ENCODE results near the gene WNK3.
"Not testable (repeated sequence)": the region's sequence is repeated elsewhere in the genome, so short reads cannot be mapped to it uniquely, and the experiment has no call there.

The WNK3 gene

DNA sequence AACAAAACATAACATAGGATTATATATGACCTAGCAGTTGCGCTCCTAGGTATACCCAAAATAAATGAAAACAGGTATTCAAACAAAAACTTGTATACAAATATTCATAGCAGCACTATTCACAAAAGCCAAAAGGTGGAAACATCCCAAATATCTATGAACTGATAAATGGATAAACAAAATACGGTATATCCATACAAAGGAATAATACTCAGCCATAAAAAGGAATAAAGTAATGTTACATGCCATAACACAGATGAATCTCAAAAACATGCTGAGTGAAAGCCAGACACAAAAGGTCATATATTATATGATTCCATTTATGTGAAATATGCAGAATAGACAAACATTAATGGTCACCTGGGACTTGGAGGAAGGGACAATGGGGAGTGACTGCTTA lies 5.2 kb downstream of the WNK3 start:
- Histone ChIP-seq H3K9ac (ENCODE audit: low read length) (no peak overlapping the region), H4K20me1 (ENCODE audit: insufficient read depth, low read length) (no peaks in the 10 kb centered on the region), H3K9me2 (ENCODE audit: low read depth, low read length) (no peaks in the 10 kb centered on the region), H3K9me3 (ENCODE audit: low read length) (no peaks in the 10 kb centered on the region), H3K4me2 (ENCODE audit: low read length) (no peak overlapping the region), H3K36me3 (ENCODE audit: insufficient read depth, low read length) (no peaks in the 10 kb centered on the region), H3F3A (ENCODE audit: insufficient read depth, low read length) (no peaks in the 10 kb centered on the region), H3K27ac (ENCODE audit: low read depth, low read length, poor library complexity, severe bottlenecking) (no peak overlapping the region), H2AFZ (ENCODE audit: low read length) (no peak overlapping the region), H3K4me3 (ENCODE audit: low read depth, low read length, poor library complexity, severe bottlenecking) (no peak overlapping the region), H3K4me1 (ENCODE audit: insufficient read depth, low read length, severe bottlenecking) (no peaks in the 10 kb centered on the region), H3K79me2 (ENCODE audit: insufficient read depth, low read length) (no peaks in the 10 kb centered on the region), H3K27me3 (ENCODE audit: insufficient read depth, low read length) (no peaks in the 10 kb centered on the region)
- no peak for TF ChIP-seq EZH2 (IDR thresholded peaks at IDR 0.05; ENCODE audit: borderline replicate concordance, low read length)
- TF ChIP-seq, protein P1, sequence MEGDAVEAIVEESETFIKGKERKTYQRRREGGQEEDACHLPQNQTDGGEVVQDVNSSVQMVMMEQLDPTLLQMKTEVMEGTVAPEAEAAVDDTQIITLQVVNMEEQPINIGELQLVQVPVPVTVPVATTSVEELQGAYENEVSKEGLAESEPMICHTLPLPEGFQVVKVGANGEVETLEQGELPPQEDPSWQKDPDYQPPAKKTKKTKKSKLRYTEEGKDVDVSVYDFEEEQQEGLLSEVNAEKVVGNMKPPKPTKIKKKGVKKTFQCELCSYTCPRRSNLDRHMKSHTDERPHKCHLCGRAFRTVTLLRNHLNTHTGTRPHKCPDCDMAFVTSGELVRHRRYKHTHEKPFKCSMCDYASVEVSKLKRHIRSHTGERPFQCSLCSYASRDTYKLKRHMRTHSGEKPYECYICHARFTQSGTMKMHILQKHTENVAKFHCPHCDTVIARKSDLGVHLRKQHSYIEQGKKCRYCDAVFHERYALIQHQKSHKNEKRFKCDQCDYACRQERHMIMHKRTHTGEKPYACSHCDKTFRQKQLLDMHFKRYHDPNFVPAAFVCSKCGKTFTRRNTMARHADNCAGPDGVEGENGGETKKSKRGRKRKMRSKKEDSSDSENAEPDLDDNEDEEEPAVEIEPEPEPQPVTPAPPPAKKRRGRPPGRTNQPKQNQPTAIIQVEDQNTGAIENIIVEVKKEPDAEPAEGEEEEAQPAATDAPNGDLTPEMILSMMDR (IDR thresholded peaks at IDR 0.05; ENCODE audit: low read length): no peak

DNA sequence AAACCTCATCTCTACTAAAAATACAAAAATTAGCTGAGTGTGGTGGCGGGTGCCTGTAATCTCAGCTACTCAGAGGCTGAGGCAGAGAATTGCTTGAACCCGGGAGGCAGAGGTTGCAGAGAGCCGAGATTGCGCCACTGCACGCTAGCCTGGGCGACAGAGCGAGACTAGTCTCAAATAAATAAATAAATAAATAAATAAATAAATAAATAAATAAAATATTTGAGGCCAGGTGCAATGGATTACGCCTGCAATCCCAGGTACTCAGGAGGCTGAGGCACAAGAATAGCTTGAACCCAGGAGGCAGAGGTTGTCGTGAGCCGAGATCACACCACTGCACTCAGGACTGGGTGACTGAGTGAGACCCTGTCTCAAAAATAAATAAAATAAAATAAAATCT lies 20.5 kb downstream of the WNK3 start:
- not testable (repeated sequence) for H3K36me3 ChIP-seq (ENCODE audit: insufficient read depth, low read length); H3K79me2 ChIP-seq (ENCODE audit: insufficient read depth, low read length)

DNA sequence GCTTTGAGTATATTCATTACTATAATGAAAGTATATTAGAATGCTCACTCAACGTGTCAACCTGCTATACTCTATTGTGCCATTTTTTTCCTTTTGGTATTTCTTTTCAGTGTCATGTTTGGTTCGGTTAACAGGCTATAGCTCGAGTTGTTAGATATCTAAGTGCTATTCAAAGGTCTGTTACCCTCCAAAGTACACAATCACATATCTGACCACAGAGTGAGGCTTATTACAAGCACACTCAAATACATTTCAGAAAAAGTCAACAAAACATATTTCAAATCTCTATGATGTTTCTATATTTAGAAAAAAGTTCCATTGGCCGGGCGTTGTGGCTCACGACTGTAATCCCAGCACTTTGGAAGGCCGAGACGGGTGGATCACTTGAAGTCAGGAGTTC lies 32.8 kb downstream of the WNK3 start:
- Histone ChIP-seq H3K9me2 (ENCODE audit: low read depth, low read length) (no peaks in the 10 kb centered on the region), H2AFZ (ENCODE audit: low read length) (no peak overlapping the region), H3K79me2 (ENCODE audit: insufficient read depth, low read length) (no peaks in the 10 kb centered on the region), H3K4me2 (ENCODE audit: low read length) (no peak overlapping the region), H3K9ac (ENCODE audit: low read length) (no peak overlapping the region), H4K20me1 (ENCODE audit: insufficient read depth, low read length) (no peaks in the 10 kb centered on the region), H3F3A (ENCODE audit: insufficient read depth, low read length) (no peaks in the 10 kb centered on the region), H3K9me3 (ENCODE audit: low read length) (no peaks in the 10 kb centered on the region), H3K36me3 (ENCODE audit: insufficient read depth, low read length) (no peaks in the 10 kb centered on the region), H3K4me1 (ENCODE audit: insufficient read depth, low read length, severe bottlenecking) (no peaks in the 10 kb centered on the region), H3K27me3 (ENCODE audit: insufficient read depth, low read length) (no peaks in the 10 kb centered on the region), H3K27ac (ENCODE audit: low read depth, low read length, poor library complexity, severe bottlenecking) (no peak overlapping the region), H3K4me3 (ENCODE audit: low read depth, low read length, poor library complexity, severe bottlenecking) (no peak overlapping the region)
- TF ChIP-seq, protein P1 (IDR thresholded peaks at IDR 0.05; ENCODE audit: low read length): no peak
- no peak for TF ChIP-seq EZH2 (IDR thresholded peaks at IDR 0.05; ENCODE audit: borderline replicate concordance, low read length)

More for the DNA sequence above, 20.5 kb downstream of the WNK3 start:
- H3K4me1 ChIP-seq (ENCODE audit: insufficient read depth, low read length, severe bottlenecking); H3K27ac ChIP-seq (ENCODE audit: low read depth, low read length, poor library complexity, severe bottlenecking); H3F3A ChIP-seq (ENCODE audit: insufficient read depth, low read length); H4K20me1 ChIP-seq (ENCODE audit: insufficient read depth, low read length); H3K4me3 ChIP-seq (ENCODE audit: low read depth, low read length, poor library complexity, severe bottlenecking); H3K4me2 ChIP-seq (ENCODE audit: low read length); H2AFZ ChIP-seq (ENCODE audit: low read length); H3K9me3 ChIP-seq (ENCODE audit: low read length); H3K9ac ChIP-seq (ENCODE audit: low read length); H3K27me3 ChIP-seq (ENCODE audit: insufficient read depth, low read length); H3K9me2 ChIP-seq (ENCODE audit: low read depth, low read length): not testable (repeated sequence)

DNA sequence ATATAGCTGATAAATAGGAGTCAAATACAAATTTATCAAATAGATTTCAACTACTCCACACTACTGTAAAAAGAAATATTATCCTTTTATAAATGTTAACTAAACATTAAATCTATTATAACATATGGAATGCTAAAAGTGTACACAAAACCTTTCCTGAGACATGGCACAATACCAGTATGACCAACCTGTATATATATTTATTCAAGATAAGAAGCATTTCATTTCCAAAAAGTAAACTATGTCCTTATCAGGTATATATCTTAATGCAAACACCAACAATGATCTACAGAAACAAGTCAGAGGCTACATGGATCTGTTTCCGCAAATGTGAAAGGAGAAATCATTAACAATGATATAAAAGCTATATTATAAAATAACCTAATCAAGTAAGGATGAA lies 37.8 kb downstream of the WNK3 start:
- Histone ChIP-seq H3K79me2 (ENCODE audit: insufficient read depth, low read length) (no peaks in the 10 kb centered on the region), H3F3A (ENCODE audit: insufficient read depth, low read length) (no peaks in the 10 kb centered on the region), H3K9me3 (ENCODE audit: low read length) (no peaks in the 10 kb centered on the region), H4K20me1 (ENCODE audit: insufficient read depth, low read length) (no peaks in the 10 kb centered on the region), H3K27me3 (ENCODE audit: insufficient read depth, low read length) (no peaks in the 10 kb centered on the region), H2AFZ (ENCODE audit: low read length) (no peak overlapping the region), H3K4me3 (ENCODE audit: low read depth, low read length, poor library complexity, severe bottlenecking) (no peak overlapping the region), H3K9me2 (ENCODE audit: low read depth, low read length) (no peaks in the 10 kb centered on the region), H3K27ac (ENCODE audit: low read depth, low read length, poor library complexity, severe bottlenecking) (no peak overlapping the region), H3K9ac (ENCODE audit: low read length) (no peak overlapping the region), H3K36me3 (ENCODE audit: insufficient read depth, low read length) (no peaks in the 10 kb centered on the region), H3K4me1 (ENCODE audit: insufficient read depth, low read length, severe bottlenecking) (no peaks in the 10 kb centered on the region), H3K4me2 (ENCODE audit: low read length) (no peak overlapping the region)
- no peak for TF ChIP-seq EZH2 (IDR thresholded peaks at IDR 0.05; ENCODE audit: borderline replicate concordance, low read length)
- TF ChIP-seq, protein P1 (IDR thresholded peaks at IDR 0.05; ENCODE audit: low read length): no peak

Data from OCI-LY1 (cell line).